Neuronal stem cell (in vitro differentiated cells): Measurements from ENCODE around the gene CHRNA3.
"Not testable (repeated sequence)": the region's sequence is repeated elsewhere in the genome, so short reads cannot be mapped to it uniquely, and the experiment has no call there.

Experiments used
- DNase-seq: peaks from one replicate; pipeline ENCODE4 v3.0.0-alpha.2; 2013; ENCODE audit warnings: low spot score
- H2AFZ ChIP-seq: one replicate; pipeline ENCODE4 v1.6.1; 2013; ENCODE audit warnings: mild to moderate bottlenecking, low read length, inconsistent platforms
- H2AK5ac ChIP-seq: 2 replicates; pipeline ENCODE4 v1.6.1; 2013; ENCODE audit warnings: low read depth, mild to moderate bottlenecking, inconsistent platforms, low read length, moderate library complexity, mixed read lengths
- H2BK120ac ChIP-seq: 2 replicates; pipeline ENCODE4 v1.6.1; 2013; ENCODE audit warnings: low read depth, mild to moderate bottlenecking, inconsistent platforms, low read length, moderate library complexity, mixed read lengths
- H2BK12ac ChIP-seq: one replicate; pipeline ENCODE4 v1.6.1; 2013; ENCODE audit warnings: low read length, inconsistent platforms
- H2BK15ac ChIP-seq: 2 replicates; pipeline ENCODE4 v1.6.1; 2013; ENCODE audit warnings: mild to moderate bottlenecking, low read length, inconsistent platforms, mixed read lengths
- H2BK5ac ChIP-seq: one replicate; pipeline ENCODE4 v1.6.1; 2013; ENCODE audit warnings: inconsistent platforms, mild to moderate bottlenecking, low read length, moderate library complexity
- H3K14ac ChIP-seq: one replicate; pipeline ENCODE4 v1.6.1; 2013; ENCODE audit warnings: low read length, inconsistent platforms
- H3K18ac ChIP-seq: 2 replicates; pipeline ENCODE4 v1.6.1; 2013; ENCODE audit warnings: low read length, inconsistent platforms
- H3K23ac ChIP-seq: 2 replicates; pipeline ENCODE4 v1.6.1; 2013; ENCODE audit warnings: low read depth, mild to moderate bottlenecking, mixed read lengths, low read length, inconsistent platforms; ENCODE audit not compliant: poor library complexity
- H3K27ac ChIP-seq: replicated peaks from 3 replicates; pipeline ENCODE4 v1.5.1; 2013; ENCODE audit warnings: low read length, inconsistent platforms
- H3K27me3 ChIP-seq, 3 experiments: 2 replicates each; pipeline ENCODE4 v1.6.1; 2013; ENCODE audit warnings: low read length in 3 of 3, mild to moderate bottlenecking in 2 of 3, inconsistent platforms in 1 of 3, low read depth in 1 of 3, mixed read lengths in 1 of 3, moderate library complexity in 1 of 3; ENCODE audit not compliant: control insufficient read depth in 3 of 3, insufficient read depth in 3 of 3
- H3K36me3 ChIP-seq, 2 donors: replicated peaks in 1 of 2; 2 replicates each; pipeline ENCODE4 v1.6.1; 2013; ENCODE audit warnings: low read length in 2 of 2; ENCODE audit not compliant: control insufficient read depth in 2 of 2, insufficient read depth in 2 of 2
- H3K4ac ChIP-seq: 2 replicates; pipeline ENCODE4 v1.6.1; 2013; ENCODE audit warnings: inconsistent platforms, mild to moderate bottlenecking, low read length, moderate library complexity
- H3K4me1 ChIP-seq, 2 donors: 1 replicate in 1 of 2; 2 replicates in 1 of 2; pipeline ENCODE4 v1.6.1; 2013; ENCODE audit warnings: low read length in 2 of 2, low read depth in 1 of 2; ENCODE audit not compliant: control insufficient read depth in 2 of 2, insufficient read depth in 1 of 2
- H3K4me2 ChIP-seq: one replicate; pipeline ENCODE4 v1.6.1; 2013; ENCODE audit warnings: mild to moderate bottlenecking, low read length, inconsistent platforms; ENCODE audit not compliant: insufficient read depth, poor library complexity, severe bottlenecking
- H3K4me3 ChIP-seq, 2 donors: 2 replicates each; pipeline ENCODE4 v1.5.1; 2013; ENCODE audit warnings: low read length in 2 of 2, mild to moderate bottlenecking in 2 of 2, inconsistent platforms in 1 of 2, moderate library complexity in 1 of 2
- H3K79me1 ChIP-seq: one replicate; pipeline ENCODE4 v1.6.1; 2013; ENCODE audit warnings: low read depth, mild to moderate bottlenecking, inconsistent platforms, low read length, moderate library complexity
- H3K9ac ChIP-seq: one replicate; pipeline ENCODE4 v1.6.1; 2013; ENCODE audit warnings: mild to moderate bottlenecking, low read depth, low read length, inconsistent platforms; ENCODE audit not compliant: poor library complexity
- H3K9me3 ChIP-seq, 2 donors: replicated peaks in 1 of 2; 2 replicates each; pipeline versions ENCODE3 to v1.6.1; 2013; ENCODE audit warnings: low read length in 2 of 2, mild to moderate bottlenecking in 2 of 2, inconsistent platforms in 1 of 2, low read depth in 1 of 2, mixed read lengths in 1 of 2, moderate library complexity in 1 of 2; ENCODE audit not compliant: control insufficient read depth in 2 of 2, insufficient read depth in 1 of 2
- H4K8ac ChIP-seq: one replicate; pipeline ENCODE4 v1.6.1; 2013; ENCODE audit warnings: low read depth, mild to moderate bottlenecking, inconsistent platforms, low read length, moderate library complexity
- H4K91ac ChIP-seq: one replicate; pipeline ENCODE4 v1.6.1; 2013; ENCODE audit warnings: low read length, low read depth, mild to moderate bottlenecking, inconsistent platforms; ENCODE audit not compliant: poor library complexity
- WGBS, 2 donors: extraction: QIAGEN DNeasy Blood & Tissue Kit; methylation state at CpG; one replicate each; pipeline ENCODE4 v1.1.7; 2013; ENCODE audit warnings: missing lambda C conversion rate in 2 of 2, mixed read lengths in 1 of 2; ENCODE audit not compliant: insufficient read length in 2 of 2, insufficient replicate concordance in 1 of 2; ENCODE audit errors: extremely low coverage in 2 of 2; 5-methylcytosine and 5-hydroxymethylcytosine counted together

The CHRNA3 gene

GRCh38 chr15:78614021-78614420 lies 6.8 kb downstream of the CHRNA3 start:
- Histone ChIP-seq H4K91ac (no peak overlapping the region), H2AK5ac (no peak overlapping the region), H2BK12ac (no peak overlapping the region), H3K9me3 (no peaks in the 10 kb centered on the region), H3K27ac (no peak overlapping the region), H3K27me3 (peaks cover 0 to 17% (median 2%) of the 10 kb centered on the region in 3 experiments), H2BK15ac (no peak overlapping the region), H2BK5ac (no peak overlapping the region), H2AFZ (no peak overlapping the region), H3K14ac (no peak overlapping the region), H4K8ac (no peak overlapping the region), H3K36me3 (no peaks in the 10 kb centered on the region), H3K4me3 (no peak overlapping the region), H3K79me1 (no peaks in the 10 kb centered on the region), H3K9ac (no peak overlapping the region), H3K4me2 (no peak overlapping the region), H3K4me1 (no peaks in the 10 kb centered on the region), H3K18ac (no peak overlapping the region), H3K4ac (no peak overlapping the region), H3K23ac (no peak overlapping the region), H2BK120ac (no peak overlapping the region)
- no peak for DNase-seq
- WGBS, 2 donors = no CpG with 5 or more reads among the region's 3 CpGs

GRCh38 chr15:78609551-78609950 lies 11.2 kb downstream of the CHRNA3 start:
- WGBS, 2 donors = no CpG with 5 or more reads among the region's 3 CpGs
- H2AK5ac ChIP-seq, H3K4me3 ChIP-seq, H3K27me3 ChIP-seq, H3K4me2 ChIP-seq, H3K79me1 ChIP-seq, H3K36me3 ChIP-seq, H2BK12ac ChIP-seq, DNase-seq, H3K9ac ChIP-seq, H3K9me3 ChIP-seq, H2BK15ac ChIP-seq, H4K91ac ChIP-seq, H3K23ac ChIP-seq, H2BK5ac ChIP-seq, H4K8ac ChIP-seq, H3K4ac ChIP-seq, H3K4me1 ChIP-seq, H3K18ac ChIP-seq, H3K14ac ChIP-seq, H2AFZ ChIP-seq, H3K27ac ChIP-seq, H2BK120ac ChIP-seq: not testable (repeated sequence)

GRCh38 chr15:78605680-78606079 lies 15.1 kb downstream of the CHRNA3 start:
- Histone ChIP-seq H2AFZ (no peak overlapping the region), H3K4me2 (no peak overlapping the region), H3K18ac (no peak overlapping the region), H4K91ac (no peak overlapping the region), H2BK5ac (no peak overlapping the region), H3K23ac (no peak overlapping the region), H3K4me3 (no peak overlapping the region), H3K36me3 (peaks cover 4 to 8% of the 10 kb centered on the region in 2 donors), H3K79me1 (no peaks in the 10 kb centered on the region), H3K27me3 (no peaks in the 10 kb centered on the region), H4K8ac (no peak overlapping the region), H2AK5ac (no peak overlapping the region), H3K27ac (no peak overlapping the region), H2BK15ac (no peak overlapping the region), H3K9me3 (peaks cover 0 to 6% of the 10 kb centered on the region in 2 donors), H2BK120ac (no peak overlapping the region), H3K4me1 (no peaks in the 10 kb centered on the region), H2BK12ac (no peak overlapping the region), H3K4ac (no peak overlapping the region), H3K14ac (no peak overlapping the region), H3K9ac (no peak overlapping the region)
- no CpG with 5 or more reads among the region's 4 CpGs for WGBS, 2 donors
- DNase-seq = no peak

GRCh38 chr15:78605201-78605600 lies 15.6 kb downstream of the CHRNA3 start:
- H3K36me3 ChIP-seq = peaks cover 4 to 8% of the 10 kb centered on the region in 2 donors

More at GRCh38 chr15:78605201-78605600, 15.6 kb downstream of the CHRNA3 start:
- WGBS, 2 donors = no CpG with 5 or more reads among the region's 5 CpGs
- peaks cover 0 to 6% of the 10 kb centered on the region in 2 donors for H3K9me3 ChIP-seq
- no peak overlapping the region for H3K27ac ChIP-seq
- no peak overlapping the region for H3K18ac ChIP-seq
- no peak overlapping the region for H3K14ac ChIP-seq
- no peak overlapping the region for H2BK12ac ChIP-seq
- H3K79me1 ChIP-seq = no peaks in the 10 kb centered on the region
- no peak overlapping the region for H4K8ac ChIP-seq
- no peak overlapping the region for H3K4me3 ChIP-seq
- H4K91ac ChIP-seq = no peak overlapping the region
- no peak overlapping the region for H3K4me2 ChIP-seq
- no peak overlapping the region for H2AK5ac ChIP-seq
- H3K4me1 ChIP-seq = no peaks in the 10 kb centered on the region
- no peak for DNase-seq
- H2BK120ac ChIP-seq = no peak overlapping the region
- no peak overlapping the region for H3K4ac ChIP-seq
- H2BK5ac ChIP-seq = no peak overlapping the region
- H3K9ac ChIP-seq = no peak overlapping the region
- H3K27me3 ChIP-seq = no peaks in the 10 kb centered on the region
- H2BK15ac ChIP-seq = no peak overlapping the region
- H2AFZ ChIP-seq = no peak overlapping the region
- no peak overlapping the region for H3K23ac ChIP-seq
